GM12891 (cell line): Measurements from ENCODE around the gene ZBTB9.
A peak's percentile ranks its signal among the peaks of the same experiment; 100 is the strongest.

Experiments
- DNase-seq: peaks from one replicate; pipeline ENCODE4 v3.0.0; 2011; ENCODE audit warnings: low spot score; ENCODE audit not compliant: insufficient read length
- FAIRE-seq: peaks from 2 replicates; lab custom pipeline; 2011; peaks lifted over from hg19 to GRCh38; lab: Jason Lieb, UNC
- PAX5 ChIP-seq: IDR thresholded peaks from 2 replicates; pipeline ENCODE4 v1.6.1; 2011; ENCODE audit warnings: low read length, moderate library complexity, mild to moderate bottlenecking; ENCODE audit not compliant: insufficient read depth, severe bottlenecking
- POLR2A ChIP-seq: IDR thresholded peaks from 2 replicates; pipeline ENCODE4 v1.6.1; 2011; ENCODE audit warnings: low read depth, low read length, control low read depth
- POLR2AphosphoS5 ChIP-seq: IDR thresholded peaks from 2 replicates; pipeline ENCODE4 v1.6.1; 2011; ENCODE audit warnings: low read depth, low read length, control low read depth
- POU2F2 ChIP-seq: IDR thresholded peaks from 2 replicates; pipeline ENCODE4 v1.6.1; 2011; ENCODE audit warnings: low read depth, mild to moderate bottlenecking, control low read depth, low read length, moderate library complexity
- SPI1 ChIP-seq: IDR thresholded peaks from 2 replicates; pipeline ENCODE4 v1.6.1; 2011; ENCODE audit warnings: low read depth, low read length, control low read depth
- TAF1 ChIP-seq: IDR thresholded peaks from 2 replicates; pipeline ENCODE4 v1.6.1; 2011; ENCODE audit warnings: low read depth, low read length, control low read depth

Gene ZBTB9

GRCh38 chr6:33442283-33442682 lies 12.1 kb upstream of the ZBTB9 start:
- no peak for FAIRE-seq
- TF ChIP-seq PAX5 (no peak), POLR2A (no peak)
- peak; percentile 6 for DNase-seq

DNA sequence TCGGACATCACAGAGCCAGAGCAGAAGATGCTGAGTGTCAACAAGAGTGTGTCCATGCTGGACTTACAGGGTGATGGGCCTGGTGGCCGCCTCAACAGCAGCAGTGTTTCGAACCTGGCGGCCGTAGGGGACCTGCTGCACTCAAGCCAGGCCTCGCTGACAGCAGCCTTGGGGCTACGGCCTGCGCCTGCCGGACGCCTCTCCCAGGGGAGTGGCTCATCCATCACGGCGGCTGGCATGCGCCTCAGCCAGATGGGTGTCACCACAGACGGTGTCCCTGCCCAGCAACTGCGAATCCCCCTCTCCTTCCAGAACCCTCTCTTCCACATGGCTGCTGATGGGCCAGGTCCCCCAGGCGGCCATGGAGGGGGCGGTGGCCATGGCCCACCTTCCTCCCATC lies 11.4 kb upstream of the ZBTB9 start:
- DNase-seq (no peak), FAIRE-seq (no peak)

GRCh38 chr6:33443619-33444504 lies 10.5 kb upstream of the ZBTB9 start:
- DNase-seq (no peak), FAIRE-seq (no peak)
- TF ChIP-seq SPI1 = no peak
- no peak for TF ChIP-seq POLR2A
- no peak for TF ChIP-seq POU2F2
- TF ChIP-seq TAF1 = no peak

More for the DNA sequence above, 11.4 kb upstream of the ZBTB9 start:
- TF ChIP-seq PAX5 = no peak
- no peak for TF ChIP-seq POU2F2
- no peak for TF ChIP-seq POLR2AphosphoS5
- no peak for TF ChIP-seq TAF1
- no peak for TF ChIP-seq SPI1
- no peak for TF ChIP-seq POLR2A

DNA sequence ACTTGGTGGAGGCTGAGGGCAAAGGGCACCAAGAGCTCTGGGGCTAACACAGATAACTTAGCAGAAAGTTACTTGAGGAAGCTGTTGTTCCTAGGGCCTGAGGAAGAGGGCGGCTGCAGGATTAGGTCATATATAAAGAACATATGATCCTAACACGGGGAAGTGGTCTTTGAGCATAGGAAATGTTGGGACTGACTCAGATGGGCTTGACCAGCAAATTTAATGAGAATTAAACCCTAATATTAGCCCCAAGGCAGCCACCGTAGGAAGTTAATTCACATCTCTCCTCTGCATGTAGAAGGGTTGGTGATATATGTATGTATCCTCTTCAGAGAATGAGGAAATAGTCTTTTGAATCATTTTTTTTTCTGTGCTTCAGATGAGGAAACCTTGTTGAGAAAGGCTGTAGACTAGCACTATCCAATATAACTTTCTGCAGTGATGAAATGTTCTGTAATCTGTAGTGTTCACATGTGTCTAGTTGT lies 9.2 kb upstream of the ZBTB9 start:
- no peak for FAIRE-seq
- no peak for DNase-seq
- TF ChIP-seq POU2F2 = no peak
- no peak for TF ChIP-seq PAX5
- no peak for TF ChIP-seq POLR2A
- no peak for TF ChIP-seq POLR2AphosphoS5

DNA sequence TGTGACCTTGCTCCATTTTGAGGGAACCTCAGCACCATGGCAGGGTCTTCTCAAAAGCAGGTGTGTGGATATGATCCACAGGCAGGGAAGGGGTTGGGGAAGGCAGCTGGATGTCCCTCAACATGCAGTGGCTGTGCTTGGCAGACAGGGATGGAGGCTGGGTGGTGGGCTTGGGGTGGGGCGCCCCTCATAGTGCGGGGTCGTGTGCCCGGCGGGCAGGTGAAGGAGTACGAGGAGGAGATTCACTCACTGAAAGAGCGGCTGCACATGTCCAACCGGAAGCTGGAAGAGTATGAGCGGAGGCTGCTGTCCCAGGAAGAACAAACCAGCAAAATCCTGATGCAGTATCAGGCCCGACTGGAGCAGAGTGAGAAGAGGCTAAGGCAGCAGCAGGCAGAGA lies 8.0 kb upstream of the ZBTB9 start:
- no peak for DNase-seq
- no peak for FAIRE-seq
- TF ChIP-seq TAF1 = no peak
- no peak for TF ChIP-seq POU2F2

DNA sequence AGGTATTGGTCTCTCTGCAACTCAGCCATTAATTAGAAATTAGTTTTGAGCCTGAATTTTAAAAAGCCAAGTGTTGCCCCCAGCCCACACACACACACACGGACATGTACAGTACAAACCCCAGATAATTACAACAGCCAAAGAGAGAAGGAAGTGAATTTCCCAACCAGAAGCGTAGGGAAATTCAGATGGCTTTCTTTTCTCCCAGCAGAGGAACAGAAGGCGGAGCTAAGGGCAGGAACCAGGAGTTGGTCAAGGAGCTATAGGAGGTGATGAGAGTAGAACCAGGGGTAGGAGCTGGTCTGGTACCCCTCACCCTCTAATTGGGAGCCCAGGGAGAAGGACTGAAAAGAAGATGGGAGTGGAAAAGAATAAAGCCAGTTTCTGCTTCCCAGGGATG lies 3.9 kb upstream of the ZBTB9 start:
- no peak for DNase-seq
- TF ChIP-seq POLR2AphosphoS5 = no peak
- no peak for TF ChIP-seq TAF1
- no peak for TF ChIP-seq POU2F2
- TF ChIP-seq PAX5 = no peak
- no peak for TF ChIP-seq SPI1
- no peak for TF ChIP-seq POLR2A
- no peak for FAIRE-seq

GRCh38 chr6:33451606-33452005 lies 2.8 kb upstream of the ZBTB9 start:
- DNase-seq = no peak
- FAIRE-seq = no peak
- TF ChIP-seq SPI1 (no peak), POU2F2 (no peak), TAF1 (no peak), POLR2A (no peak), POLR2AphosphoS5 (no peak), PAX5 (no peak)

DNA sequence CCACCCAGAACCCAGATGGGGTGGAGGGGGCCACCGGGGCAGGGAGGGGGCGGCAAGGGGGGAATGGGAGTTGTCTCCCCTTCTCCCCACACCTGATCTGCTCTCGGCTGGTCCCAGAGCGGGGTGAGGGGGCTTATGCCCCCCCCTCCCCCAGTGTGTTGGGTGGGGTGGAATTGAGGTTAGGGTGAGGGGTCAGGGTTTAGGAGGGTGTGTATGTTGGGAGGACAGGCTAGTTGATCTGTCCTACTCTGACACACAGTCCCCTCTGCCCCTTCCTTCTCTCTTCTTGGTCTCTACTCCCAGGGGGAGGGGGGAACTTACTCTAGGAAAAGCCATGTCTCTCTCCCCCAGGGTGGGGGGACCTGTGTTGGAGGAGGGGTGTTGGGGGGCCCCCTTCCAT lies 1.9 kb upstream of the ZBTB9 start:
- DNase-seq (peak; percentile 22), FAIRE-seq (no peak)
- no peak for TF ChIP-seq TAF1
- TF ChIP-seq PAX5 = no peak
- no peak for TF ChIP-seq POU2F2
- no peak for TF ChIP-seq POLR2A
- TF ChIP-seq POLR2AphosphoS5 = no peak
- TF ChIP-seq SPI1 = no peak

GRCh38 chr6:33453393-33454008 lies 875 bp upstream of the ZBTB9 start:
- TF ChIP-seq SPI1 (no peak), TAF1 (no peak), POLR2AphosphoS5 (no peak), POLR2A (no peak), PAX5 (no peak), POU2F2 (no peak)
- DNase-seq (peak; percentile 25), FAIRE-seq (no peak)

DNA sequence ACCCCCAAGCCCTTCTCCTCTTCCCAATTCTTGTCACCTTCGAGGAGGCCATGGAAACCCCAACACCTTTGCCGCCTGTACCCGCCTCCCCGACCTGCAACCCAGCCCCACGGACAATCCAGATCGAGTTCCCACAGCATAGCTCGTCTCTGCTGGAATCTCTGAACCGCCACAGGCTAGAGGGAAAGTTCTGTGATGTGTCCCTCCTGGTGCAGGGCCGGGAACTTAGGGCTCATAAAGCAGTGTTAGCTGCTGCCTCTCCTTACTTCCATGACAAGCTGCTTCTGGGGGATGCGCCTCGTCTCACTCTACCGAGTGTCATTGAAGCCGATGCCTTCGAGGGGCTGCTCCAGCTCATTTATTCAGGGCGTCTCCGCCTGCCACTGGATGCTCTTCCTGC lies 675 bp downstream of the ZBTB9 start:
- FAIRE-seq = no peak
- DNase-seq = no peak
- no peak for TF ChIP-seq POU2F2
- no peak for TF ChIP-seq POLR2AphosphoS5
- no peak for TF ChIP-seq POLR2A
- TF ChIP-seq TAF1 = no peak
